ENCODE measurements around the gene KCNE5.
"Not testable (repeated sequence)": the region's sequence is repeated elsewhere in the genome, so short reads cannot be mapped to it uniquely, and the experiment has no call there.

KCNE5 gene

DNA sequence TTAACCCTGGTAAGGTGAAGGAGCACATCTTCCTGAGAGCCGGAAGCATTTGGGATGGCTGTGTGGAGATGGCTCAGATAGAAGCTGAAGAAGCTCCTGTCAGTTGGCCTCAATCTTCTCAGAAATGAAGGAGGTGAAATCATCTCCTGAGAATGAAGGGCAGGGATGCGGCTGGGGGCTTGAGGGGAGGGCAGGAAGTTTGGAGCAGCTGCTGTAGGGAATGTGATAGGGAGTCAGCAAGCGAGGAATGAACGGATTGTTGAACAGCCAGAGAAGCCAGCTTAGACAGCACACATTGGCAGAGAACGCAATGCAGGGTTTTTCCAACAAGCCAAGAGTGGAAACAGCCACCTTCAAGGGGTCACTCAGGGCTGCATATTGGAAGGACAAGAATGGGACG lies 10.0 kb downstream of the KCNE5 start:
- DNase-seq (ENCODE audit: extremely low read depth in 1 of 2, low read depth in 1 of 2), result no peak

DNA sequence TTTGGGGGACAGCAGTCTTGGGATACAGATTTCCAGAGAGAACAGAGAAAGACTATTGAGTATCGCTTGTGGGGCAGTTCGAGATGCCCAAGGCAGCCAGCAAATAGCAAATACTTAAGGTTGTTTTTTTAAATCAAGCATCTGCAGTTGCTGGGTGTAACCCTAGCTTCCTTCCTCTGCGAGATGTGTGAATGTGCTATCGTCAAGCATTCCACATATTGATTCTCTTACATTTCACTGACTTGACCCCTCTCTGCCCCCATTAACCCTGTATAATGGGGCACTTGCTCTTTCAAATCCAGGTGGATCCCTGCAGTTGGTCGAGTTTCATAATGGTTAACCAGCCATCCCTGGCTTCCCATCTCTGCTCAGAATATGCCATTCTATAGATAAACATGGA lies 23.5 kb downstream of the KCNE5 start:
- no peak for DNase-seq (ENCODE audit: extremely low read depth in 1 of 2, low read depth in 1 of 2)

- no peak for DNase-seq (ENCODE audit: extremely low read depth in 1 of 2, low read depth in 1 of 2)
Measured at GRCh38 chrX:109600237-109600651, 24.7 kb downstream of the KCNE5 start.

- DNase-seq (ENCODE audit: extremely low read depth in 1 of 2, low read depth in 1 of 2), result no peak
Measured at GRCh38 chrX:109596015-109596414, 29.0 kb downstream of the KCNE5 start.

- no peak for DNase-seq (ENCODE audit: extremely low read depth in 1 of 2, low read depth in 1 of 2)
Measured at GRCh38 chrX:109590176-109590575, 34.8 kb downstream of the KCNE5 start.

DNA sequence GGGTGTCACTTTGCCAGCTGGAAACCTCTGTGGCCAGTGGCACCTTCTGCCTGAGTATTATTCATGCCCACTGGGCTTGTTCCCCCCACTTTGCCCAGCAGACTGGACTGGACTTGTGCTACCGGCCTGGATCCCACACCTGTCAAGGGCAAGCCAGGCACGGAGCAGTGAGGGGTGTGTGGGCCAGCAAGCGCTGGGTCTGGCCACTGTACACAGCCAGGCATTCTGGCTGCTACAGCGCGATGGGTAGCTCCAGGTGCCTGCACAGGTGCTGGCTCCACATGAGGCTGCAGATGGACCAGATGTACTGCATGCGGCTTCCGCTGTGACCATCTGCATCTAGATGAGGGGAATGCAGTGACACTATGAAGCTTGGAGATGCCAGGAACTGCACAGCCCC lies 39.5 kb downstream of the KCNE5 start:
- no peak for DNase-seq (ENCODE audit: extremely low read depth in 1 of 2, low read depth in 1 of 2)

- DNase-seq (ENCODE audit: extremely low read depth in 1 of 2, low read depth in 1 of 2), result no peak
Measured at GRCh38 chrX:109578916-109579315, 46.1 kb downstream of the KCNE5 start.

- DNase-seq (ENCODE audit: extremely low read depth in 1 of 2, low read depth in 1 of 2), result no peak
Measured at GRCh38 chrX:109577055-109577454, 47.9 kb downstream of the KCNE5 start.

DNA sequence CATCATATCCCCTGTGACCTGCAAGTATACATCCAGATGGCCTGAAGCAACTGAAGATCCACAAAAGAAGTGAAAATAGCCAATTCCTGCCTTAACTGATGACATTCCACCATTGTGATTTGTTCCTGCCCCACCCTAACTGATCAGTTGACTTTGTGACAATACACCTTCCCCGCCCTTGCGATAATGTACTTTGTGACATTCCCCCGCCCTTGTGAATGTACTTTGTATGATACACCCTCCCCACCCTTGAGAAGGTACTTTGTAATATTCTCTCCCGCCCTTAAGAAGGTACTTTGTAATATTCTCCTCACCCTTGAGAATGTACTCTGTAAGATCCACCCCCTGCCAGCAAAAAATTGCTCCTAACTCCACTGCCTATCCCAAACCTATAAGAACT lies 48.9 kb downstream of the KCNE5 start:
- DNase-seq (ENCODE audit: extremely low read depth in 1 of 2, low read depth in 1 of 2), result not testable (repeated sequence)

All from stimulated activated CD8-positive, alpha-beta memory T cell treated with anti-CD3 and anti-CD28 coated beads, Interleukin-7, amount 100 ng/mL, for 48 hours (primary cell).